GM12878 (cell line): ENCODE measurements around the gene BRICD5. TPM values are rescaled to one million over a fixed set of nuclear protein-coding genes. Genes with fewer than 3 reads are reported as not detected.

Experiments used
- ATAC-seq: fragments of 200-7000 bp; cut with Tn5 transposase; 3 replicates; pipeline ENCODE4 v1.9.1; 2020; ENCODE audit warnings: mild to moderate bottlenecking, moderate library complexity
- BruUV-seq: library from RNA; stranded (reverse); fragments of 400-500 nt; replicated peaks from 2 replicates; lab custom pipeline; 2021; lab: Mats Ljungman, UMichigan
- CTCF ChIA-PET: fragments of 300-600 bp; sonication (Branson Sonifier 250); formaldehyde crosslinking; extraction: SDS; loops from one replicate; lab custom pipeline; 2021; ENCODE audit warnings: inconsistent platforms; lab: Yijun Ruan, JAX
- POLR2A ChIA-PET: fragments of 350-600 bp; formaldehyde crosslinking; extraction: SDS; loops from one replicate; lab custom pipeline; 2021; ENCODE audit warnings: inconsistent platforms; lab: Charles Lee
- RAD21 ChIA-PET: fragments of 300-600 bp; sonication (Branson Sonifier 250); formaldehyde crosslinking; loops from one replicate; lab custom pipeline; 2023; ENCODE audit warnings: antibody characterized with exemption; ENCODE audit not compliant: unreplicated experiment; lab: Charles Lee
- SMC1A ChIA-PET: fragments of 300-600 bp; sonication (Branson Sonifier 250); formaldehyde crosslinking; loops from one replicate; lab custom pipeline; 2023; ENCODE audit not compliant: unreplicated experiment, uncharacterized antibody; lab: Charles Lee
- DNase-seq: peaks from one replicate; pipeline ENCODE4 v3.0.0-alpha.2; 2011; ENCODE audit warnings: low read depth, low spot score
- FAIRE-seq: peaks from 3 replicates; lab custom pipeline; 2011; peaks lifted over from hg19 to GRCh38; lab: Jason Lieb, UNC
- H2AFZ ChIP-seq: 2 replicates; pipeline ENCODE4 v1.6.0; 2011; ENCODE audit warnings: low read depth, low read length, control low read depth; ENCODE audit not compliant: control insufficient read depth
- H3K27ac ChIP-seq: 2 replicates; pipeline ENCODE4 v1.5.1; 2011; ENCODE audit warnings: control low read depth; ENCODE audit not compliant: control insufficient read depth, insufficient read depth
- H3K27me3 ChIP-seq, 2 experiments: replicated peaks in 1 of 2; 2 replicates each; pipeline versions ENCODE4 v1.6.0 to v1.6.1; 2011; ENCODE audit warnings: low read length in 1 of 2; ENCODE audit not compliant: control insufficient read depth in 2 of 2, insufficient read depth in 2 of 2
- H3K36me3 ChIP-seq, 2 experiments: 2 replicates each; pipeline ENCODE4 v1.5.1; 2011; ENCODE audit warnings: low read length in 1 of 2; ENCODE audit not compliant: control insufficient read depth in 2 of 2, insufficient read depth in 2 of 2
- H3K4me1 ChIP-seq: 2 replicates; pipeline ENCODE4 v1.6.1; 2011; ENCODE audit warnings: mild to moderate bottlenecking, low read length, moderate library complexity, mixed read lengths; ENCODE audit not compliant: control insufficient read depth, insufficient read depth
- H3K4me2 ChIP-seq: 2 replicates; pipeline ENCODE4 v1.6.0; 2011; ENCODE audit warnings: control low read depth; ENCODE audit not compliant: control insufficient read depth, insufficient read depth
- H3K4me3 ChIP-seq: fragments of 200-600 bp; sonication (generic); 2 replicates; pipeline ENCODE4 v1.5.1; 2016
- H3K79me2 ChIP-seq: 2 replicates; pipeline ENCODE4 v1.6.0; 2011; ENCODE audit warnings: low read length; ENCODE audit not compliant: control insufficient read depth, insufficient read depth
- H3K9ac ChIP-seq: 2 replicates; pipeline ENCODE4 v1.8.0; 2011; ENCODE audit warnings: low read length, control low read depth, mixed read lengths; ENCODE audit not compliant: control insufficient read depth, insufficient read depth
- H3K9me3 ChIP-seq: replicated peaks from 3 replicates; pipeline ENCODE4 v1.5.1; 2011; ENCODE audit warnings: mild to moderate bottlenecking, low read length; ENCODE audit not compliant: control insufficient read depth, insufficient read depth
- H4K20me1 ChIP-seq: 2 replicates; pipeline ENCODE4 v1.6.0; 2011; ENCODE audit not compliant: control insufficient read depth, insufficient read depth
- CREB1 ChIP-seq: IDR thresholded peaks from 2 replicates; pipeline ENCODE4 v1.6.1; 2012; ENCODE audit warnings: low read depth, mild to moderate bottlenecking, inconsistent platforms
- POLR2A ChIP-seq: IDR thresholded peaks from 2 replicates; pipeline ENCODE4 v1.6.1; 2011; ENCODE audit warnings: low read depth, mild to moderate bottlenecking, low read length
- POLR2AphosphoS5 ChIP-seq: IDR thresholded peaks from 2 replicates; pipeline ENCODE4 v1.6.1; 2011; ENCODE audit warnings: mild to moderate bottlenecking, low read length, inconsistent platforms
- WGBS: methylation state at CpG from one replicate; pipeline ENCODE4 v1.1.6; 2016; ENCODE audit warnings: low lambda C conversion rate; ENCODE audit not compliant: insufficient replicate concordance, insufficient coverage; ENCODE audit errors: missing lambda C conversion rate; 5-methylcytosine and 5-hydroxymethylcytosine counted together
- in situ Hi-C: fragments of 300-500 bp; cut with MboI; formaldehyde crosslinking; loops from 9 replicates; pipeline ENCODE4 v1.14.3; 2018; ENCODE audit warnings: mixed read lengths
- intact Hi-C: fragments of 100-400 bp; cut with micrococcal nuclease; formaldehyde crosslinking; loops from one replicate; pipeline ENCODE4 v1.14.2; 2022; ENCODE audit not compliant: unreplicated experiment
- polyA plus RNA-seq, 11 experiments: library from polyadenylated mRNA; depleted of rRNA in 4 of 11; unstranded in 6 of 11; stranded (reverse) in 5 of 11; fragments of >200 nt; fragmentation: Nextera tagmentation in 4 of 11; fragmentation: Illumina TruSeq in 1 of 11; extraction: Ambion mirVana in 4 of 11; extraction: Trizol in 1 of 11; gene quantifications; 1 replicate in 1 of 11; 2 replicates in 10 of 11; pipeline versions ENCODE4 v1.2.1 to v1.2.3, GENCODE V29; 2011 to 2016; ENCODE audit warnings: inconsistent platforms in 2 of 11, missing spikeins in 2 of 11, low read depth in 1 of 11
- total RNA-seq, 4 experiments: library from RNA; depleted of rRNA in 3 of 4; stranded (reverse); fragments of >200 nt in 3 of 4; fragmentation: Illumina TruSeq in 1 of 4; extraction: Trizol in 1 of 4; gene quantifications; 2 replicates each; pipeline versions ENCODE4 v1.2.1 to v1.2.3, GENCODE V29; 2013 to 2021
- TF ChIP-seq, protein P1 (sequence below): fragments of 150-350 bp; IDR thresholded peaks from 2 replicates; pipeline ENCODE4 v1.6.1; 2016; ENCODE audit warnings: low read depth, low read length

Gene BRICD5
- total and polyA plus RNA-seq, 10 of the 15 experiments (the other 5 are each of a cell fraction or from before 2014, with no cell fraction given) = 0.58 to 11.6 (median 1.5) TPM; not detected in 1

DNA sequence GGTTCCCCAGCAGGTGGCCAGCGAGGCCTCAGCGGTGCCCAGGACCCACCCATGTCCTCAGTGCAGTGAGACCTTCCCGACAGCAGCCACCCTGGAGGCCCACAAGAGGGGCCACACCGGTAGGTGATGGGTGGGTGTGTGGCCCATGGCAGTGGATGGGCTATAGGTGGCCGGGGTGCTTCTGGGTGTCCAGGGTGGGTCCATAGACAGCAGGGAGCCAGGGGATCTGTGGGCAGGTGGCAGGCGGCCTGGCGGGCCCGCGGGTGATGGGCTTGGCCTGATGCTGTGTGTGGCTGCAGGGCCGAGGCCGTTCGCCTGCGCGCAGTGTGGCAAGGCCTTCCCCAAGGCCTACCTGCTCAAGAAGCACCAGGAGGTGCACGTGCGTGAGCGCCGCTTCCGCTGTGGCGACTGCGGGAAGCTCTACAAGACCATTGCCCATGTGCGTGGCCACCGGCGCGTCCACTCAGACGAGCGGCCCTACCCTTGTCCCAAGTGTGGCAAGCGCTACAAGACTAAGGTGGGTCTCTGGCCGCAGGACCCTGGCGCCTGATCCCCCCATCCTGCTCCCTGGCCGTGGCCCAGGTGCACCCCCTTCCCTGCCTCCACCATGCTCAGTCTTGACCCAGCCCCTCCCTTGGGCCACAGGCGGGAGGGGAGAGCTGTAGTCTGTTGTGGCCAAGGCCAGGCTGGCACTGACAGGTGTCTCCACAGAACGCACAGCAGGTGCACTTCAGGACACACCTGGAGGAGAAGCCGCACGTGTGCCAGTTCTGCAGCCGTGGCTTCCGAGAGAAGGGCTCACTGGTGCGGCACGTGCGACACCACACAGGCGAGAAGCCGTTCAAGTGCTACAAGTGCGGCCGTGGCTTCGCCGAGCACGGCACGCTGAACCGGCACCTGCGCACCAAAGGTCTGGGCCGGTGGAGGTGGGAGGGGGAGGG, 23.5 kb upstream of the BRICD5 start (continued):
- TF ChIP-seq, protein P1, sequence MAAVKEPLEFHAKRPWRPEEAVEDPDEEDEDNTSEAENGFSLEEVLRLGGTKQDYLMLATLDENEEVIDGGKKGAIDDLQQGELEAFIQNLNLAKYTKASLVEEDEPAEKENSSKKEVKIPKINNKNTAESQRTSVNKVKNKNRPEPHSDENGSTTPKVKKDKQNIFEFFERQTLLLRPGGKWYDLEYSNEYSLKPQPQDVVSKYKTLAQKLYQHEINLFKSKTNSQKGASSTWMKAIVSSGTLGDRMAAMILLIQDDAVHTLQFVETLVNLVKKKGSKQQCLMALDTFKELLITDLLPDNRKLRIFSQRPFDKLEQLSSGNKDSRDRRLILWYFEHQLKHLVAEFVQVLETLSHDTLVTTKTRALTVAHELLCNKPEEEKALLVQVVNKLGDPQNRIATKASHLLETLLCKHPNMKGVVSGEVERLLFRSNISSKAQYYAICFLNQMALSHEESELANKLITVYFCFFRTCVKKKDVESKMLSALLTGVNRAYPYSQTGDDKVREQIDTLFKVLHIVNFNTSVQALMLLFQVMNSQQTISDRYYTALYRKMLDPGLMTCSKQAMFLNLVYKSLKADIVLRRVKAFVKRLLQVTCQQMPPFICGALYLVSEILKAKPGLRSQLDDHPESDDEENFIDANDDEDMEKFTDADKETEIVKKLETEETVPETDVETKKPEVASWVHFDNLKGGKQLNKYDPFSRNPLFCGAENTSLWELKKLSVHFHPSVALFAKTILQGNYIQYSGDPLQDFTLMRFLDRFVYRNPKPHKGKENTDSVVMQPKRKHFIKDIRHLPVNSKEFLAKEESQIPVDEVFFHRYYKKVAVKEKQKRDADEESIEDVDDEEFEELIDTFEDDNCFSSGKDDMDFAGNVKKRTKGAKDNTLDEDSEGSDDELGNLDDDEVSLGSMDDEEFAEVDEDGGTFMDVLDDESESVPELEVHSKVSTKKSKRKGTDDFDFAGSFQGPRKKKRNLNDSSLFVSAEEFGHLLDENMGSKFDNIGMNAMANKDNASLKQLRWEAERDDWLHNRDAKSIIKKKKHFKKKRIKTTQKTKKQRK = no peak
- no peak for TF ChIP-seq POLR2AphosphoS5
- TF ChIP-seq, all 136 proteins: peak for 3

DNA sequence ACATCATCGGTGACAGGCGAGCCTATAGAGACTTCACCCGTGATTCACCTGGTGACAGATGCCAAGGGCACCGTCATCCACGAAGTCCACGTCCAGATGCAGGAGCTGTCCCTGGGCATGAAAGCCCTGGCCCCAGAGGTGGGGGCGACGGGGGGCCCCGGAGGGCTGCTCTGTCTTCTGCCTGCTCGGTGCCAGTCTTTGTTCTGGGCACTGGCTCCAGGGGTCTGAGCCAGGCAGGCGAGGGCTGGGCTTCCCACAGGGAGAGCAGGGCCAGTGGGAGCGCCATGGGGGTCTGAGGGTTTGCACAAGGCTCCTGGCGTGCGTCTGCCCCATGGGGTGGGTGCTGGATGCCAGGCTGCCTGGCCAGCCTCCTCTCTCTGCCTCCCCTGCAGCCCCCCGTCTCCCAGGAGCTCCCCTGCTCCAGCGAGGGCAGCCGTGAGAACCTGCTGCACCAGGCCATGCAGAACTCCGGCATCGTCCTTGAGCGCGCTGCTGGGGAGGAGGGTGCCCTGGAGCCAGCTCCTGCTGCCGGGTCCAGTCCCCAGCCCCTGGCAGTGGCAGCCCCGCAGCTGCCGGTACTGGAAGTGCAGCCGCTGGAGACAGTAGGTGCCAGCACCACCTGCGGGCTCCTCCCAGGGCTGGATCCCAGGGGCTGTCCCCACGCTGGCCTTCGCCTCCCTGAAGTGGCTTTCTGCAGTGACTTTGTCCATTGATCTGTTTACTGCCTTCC, 22.5 kb upstream of the BRICD5 start:
- ATAC-seq (no peak; the same call in 2 of the 3 replicates), FAIRE-seq (no peak), DNase-seq (no peak)
- Histone ChIP-seq H3K36me3 (peaks cover 4 to 46% of the 10 kb centered on the region in 2 experiments; a peak in 3 of 4 replicates), H3K4me1 (no peaks in the 10 kb centered on the region), H4K20me1 (no peaks in the 10 kb centered on the region), H3K9ac (no peak overlapping the region), H3K9me3 (no peaks in the 10 kb centered on the region), H3K27ac (no peak overlapping the region), H3K27me3 (no peaks in the 10 kb centered on the region), H3K79me2 (no peaks in the 10 kb centered on the region), H3K4me3 (no peak overlapping the region), H2AFZ (no peak overlapping the region), H3K4me2 (no peak overlapping the region)
- WGBS = 97% methylated on average over 28 of the region's 28 CpGs
- POLR2A ChIA-PET = no interaction called here
- SMC1A ChIA-PET = no interaction called here
- intact Hi-C loops (no loop called here), in situ Hi-C loops (no loop called here)
- CTCF ChIA-PET = no interaction called here
- RAD21 ChIA-PET = no interaction called here
- BruUV-seq = no TSS peak
- no peak for TF ChIP-seq CREB1
- peak; percentile 26; the same call in 1 of the 2 replicates for TF ChIP-seq POLR2A
- TF ChIP-seq POLR2AphosphoS5 = 0 out of 2 replicates have a peak, but pooled peaks have one; percentile 16
